WTC11 (cell line): Measurements from ENCODE around the gene VEPH1. TPM values are rescaled to one million over a fixed set of nuclear protein-coding genes. Genes with fewer than 3 reads are reported as not detected.
A peak's percentile ranks its signal among the peaks of the same experiment; 100 is the strongest.

ENCODE experiments used
- ATAC-seq: fragments of 200-7000 bp; cut with Tn5 transposase; 2 replicates; pipeline ENCODE4 v1.10.0; 2021; ENCODE audit warnings: mild to moderate bottlenecking, moderate library complexity
- CTCF ChIA-PET: fragments of 300-600 bp; sonication (Branson Sonifier 250); formaldehyde crosslinking; loops from one replicate; lab custom pipeline; 2021; ENCODE audit warnings: antibody characterized with exemption; lab: Charles Lee
- POLR2A ChIA-PET: fragments of 350-600 bp; sonication (Branson Sonifier 250); formaldehyde crosslinking; loops from one replicate; lab custom pipeline; 2021; ENCODE audit warnings: antibody characterized with exemption; lab: Charles Lee
- DNase-seq: peaks from one replicate; pipeline ENCODE4 v3.0.0; 2021; ENCODE audit warnings: low spot score
- H3K27ac Mint-ChIP-seq: 2 replicates; pipeline ENCODE4 v1.8.0; 2021; ENCODE audit warnings: mixed read lengths
- H3K27me3 Mint-ChIP-seq: 2 replicates; pipeline ENCODE4 v1.8.0; 2021; ENCODE audit warnings: low read depth, mild to moderate bottlenecking, moderate library complexity, mixed read lengths
- H3K36me3 Mint-ChIP-seq: 2 replicates; pipeline ENCODE4 v1.8.0; 2021; ENCODE audit warnings: mixed read lengths
- H3K4me1 Mint-ChIP-seq: 2 replicates; pipeline ENCODE4 v1.8.0; 2022; ENCODE audit warnings: mixed read lengths
- H3K4me3 Mint-ChIP-seq: 2 replicates; pipeline ENCODE4 v1.8.0; 2021; ENCODE audit warnings: mild to moderate bottlenecking, moderate library complexity, mixed read lengths
- H3K9me3 Mint-ChIP-seq: 2 replicates; pipeline ENCODE4 v1.8.0; 2021; ENCODE audit warnings: mixed read lengths
- CBFB ChIP-seq: sonication (generic); formaldehyde crosslinking; IDR thresholded peaks from 2 replicates; pipeline ENCODE4 v1.8.1; 2022; ENCODE audit warnings: mild to moderate bottlenecking, low read depth, missing genetic modification reagents
- CTCF ChIP-seq: fragments of 200-600 bp; IDR thresholded peaks from 2 replicates; pipeline ENCODE4 v1.8.0; 2022; ENCODE audit warnings: antibody characterized with exemption
- E2F5 ChIP-seq: sonication (generic); formaldehyde crosslinking; IDR thresholded peaks from 2 replicates; pipeline ENCODE4 v1.8.1; 2022; ENCODE audit warnings: mild to moderate bottlenecking, moderate library complexity, missing genetic modification reagents
- ELF4 ChIP-seq: sonication (generic); formaldehyde crosslinking; IDR thresholded peaks from 2 replicates; pipeline ENCODE4 v1.8.1; 2022; ENCODE audit warnings: low read depth, mild to moderate bottlenecking, moderate library complexity, missing genetic modification reagents
- ERG ChIP-seq: fragments of 250-450 bp; sonication (Bioruptor Pico); IDR thresholded peaks from 2 replicates; pipeline ENCODE4 v1.8.0; 2021; ENCODE audit warnings: mild to moderate bottlenecking
- SOX15 ChIP-seq: fragments of 250-450 bp; sonication (Bioruptor Pico); IDR thresholded peaks from 2 replicates; pipeline ENCODE4 v1.9.0; 2021; ENCODE audit warnings: mild to moderate bottlenecking
- SP1 ChIP-seq: sonication (generic); formaldehyde crosslinking; conservative IDR thresholded peaks from 2 replicates; pipeline ENCODE4 v1.8.1; 2022; ENCODE audit warnings: missing genetic modification reagents
- USF1 ChIP-seq: sonication (generic); formaldehyde crosslinking; IDR thresholded peaks from 2 replicates; pipeline ENCODE4 v1.8.0; 2022; ENCODE audit warnings: mild to moderate bottlenecking, missing genetic modification reagents
- USF2 ChIP-seq: sonication (generic); formaldehyde crosslinking; IDR thresholded peaks from 2 replicates; pipeline ENCODE4 v1.8.1; 2023; ENCODE audit warnings: mild to moderate bottlenecking, missing genetic modification reagents, moderate library complexity
- total RNA-seq: library from RNA; stranded (reverse); gene quantifications from 3 replicates; pipeline ENCODE4 v1.2.3, GENCODE V29; 2021

VEPH1 gene
- total RNA-seq, 1 experiment from 2014 or later = 10.8 TPM

- TF ChIP-seq USF1 (CRISPR knock-in tag) (no peak), SP1 (CRISPR knock-in tag) (0 out of 2 replicates have a peak, but pooled peaks have one; percentile 18)
- Mint-ChIP-seq H3K27ac (peak overlapping the region; percentile 92), H3K4me3 (0 out of 2 replicates have a peak overlapping the region, but pooled peaks have one; percentile 29), H3K36me3 (peaks cover 18% of the 10 kb centered on the region), H3K4me1 (peaks cover 26% of the 10 kb centered on the region), H3K9me3 (peaks cover 15% of the 10 kb centered on the region), H3K27me3 (no peaks in the 10 kb centered on the region)
- POLR2A ChIA-PET = interaction anchor here (0.6 kb wide), 1 partner anchor 103 kb away, joined by 6 read pairs; no protein-coding TSS in a partner anchor
- CTCF ChIA-PET = interaction anchor here (1.2 kb wide), 1 partner anchor 12 kb away, joined by 7 read pairs; no protein-coding TSS in a partner anchor
- DNase-seq = peak; percentile 26
- ATAC-seq = peak; percentile 97
Measured at GRCh38 chr3:157335233-157336076, 167.8 kb downstream of the VEPH1 start.

- no peak for ATAC-seq
Measured at GRCh38 chr3:157333551-157333991, 169.6 kb downstream of the VEPH1 start.

More at GRCh38 chr3:157333551-157333991, 169.6 kb downstream of the VEPH1 start:
- DNase-seq = no peak
- no peak for TF ChIP-seq USF2
- TF ChIP-seq E2F5 (CRISPR knock-in tag) = no peak
- TF ChIP-seq CTCF = no peak
- no peak for TF ChIP-seq USF1 (CRISPR knock-in tag)
- TF ChIP-seq SOX15 (CRISPR knock-in tag) = no peak
- no peak for TF ChIP-seq ERG (CRISPR knock-in tag)
- no peak for TF ChIP-seq CBFB (CRISPR knock-in tag)
- no peak for TF ChIP-seq ELF4 (CRISPR knock-in tag)
- H3K27me3 Mint-ChIP-seq = no peaks in the 10 kb centered on the region
- no peak overlapping the region for H3K4me3 Mint-ChIP-seq
- no peak overlapping the region for H3K27ac Mint-ChIP-seq
- H3K9me3 Mint-ChIP-seq = peaks cover 5% of the 10 kb centered on the region
- ChIA-PET CTCF (no interaction called here), POLR2A (no interaction called here)
- H3K36me3 Mint-ChIP-seq = no peaks in the 10 kb centered on the region
- H3K4me1 Mint-ChIP-seq = peaks cover 26% of the 10 kb centered on the region
